Smooth muscle cell (in vitro differentiated cells): ENCODE measurements around the gene DCTD. TPM values are rescaled to one million over a fixed set of nuclear protein-coding genes. Genes with fewer than 3 reads are reported as not detected.
A peak's percentile ranks its signal among the peaks of the same experiment; 100 is the strongest.

ENCODE experiments used
- DNase-seq: peaks from one replicate; lab custom pipeline; 2025; ENCODE audit not compliant: unreplicated experiment; lab: John Stamatoyannopoulos, UW
- H2AFZ ChIP-seq: fragments of 200-600 bp; sonication (generic); 2 replicates; pipeline ENCODE4 v1.6.0; 2016; ENCODE audit warnings: antibody characterized with exemption, low read depth, mild to moderate bottlenecking
- H3F3A ChIP-seq: fragments of 200-600 bp; sonication (generic); 2 replicates; pipeline ENCODE4 v1.6.0; 2017; ENCODE audit warnings: antibody characterized with exemption, low read depth
- H3K27ac ChIP-seq: fragments of 200-600 bp; sonication (generic); 2 replicates; pipeline ENCODE4 v1.5.1; 2016; ENCODE audit warnings: low read depth, mild to moderate bottlenecking
- H3K27me3 ChIP-seq: fragments of 200-600 bp; sonication (generic); 2 replicates; pipeline ENCODE4 v1.6.1; 2016; ENCODE audit warnings: low read depth, mild to moderate bottlenecking
- H3K36me3 ChIP-seq: fragments of 200-600 bp; sonication (generic); 2 replicates; pipeline ENCODE4 v1.5.1; 2016; ENCODE audit warnings: low read depth
- H3K4me1 ChIP-seq: fragments of 200-600 bp; sonication (generic); 2 replicates; pipeline ENCODE4 v1.5.1; 2016; ENCODE audit warnings: low read depth
- H3K4me2 ChIP-seq: fragments of 200-600 bp; sonication (generic); 2 replicates; pipeline ENCODE4 v1.6.0; 2016; ENCODE audit warnings: mild to moderate bottlenecking
- H3K4me3 ChIP-seq: fragments of 200-600 bp; sonication (generic); 2 replicates; pipeline ENCODE4 v1.5.1; 2016; ENCODE audit warnings: mild to moderate bottlenecking
- H3K79me2 ChIP-seq: fragments of 200-600 bp; sonication (generic); 2 replicates; pipeline ENCODE4 v1.6.0; 2016; ENCODE audit warnings: low read depth, mild to moderate bottlenecking
- H3K9ac ChIP-seq: fragments of 200-600 bp; sonication (generic); 2 replicates; pipeline ENCODE4 v1.6.0; 2016; ENCODE audit warnings: low read depth
- H3K9me3 ChIP-seq: fragments of 200-600 bp; sonication (generic); replicated peaks from 2 replicates; pipeline ENCODE4 v1.5.1; 2016; ENCODE audit warnings: low read depth
- H4K20me1 ChIP-seq: fragments of 200-600 bp; sonication (generic); 2 replicates; pipeline ENCODE4 v1.6.0; 2016; ENCODE audit warnings: low read depth
- CTCF ChIP-seq: fragments of 200-600 bp; sonication (generic); IDR thresholded peaks from 2 replicates; pipeline ENCODE4 v1.5.1; 2017; ENCODE audit warnings: borderline replicate concordance, mild to moderate bottlenecking, antibody characterized with exemption; ENCODE audit not compliant: insufficient read depth, poor library complexity, severe bottlenecking
- WGBS: methylation state at CpG from one replicate; pipeline ENCODE4 v1.1.7; 2016; ENCODE audit warnings: low lambda C conversion rate; 5-methylcytosine and 5-hydroxymethylcytosine counted together
- polyA plus RNA-seq: library from polyadenylated mRNA; unstranded; fragments of >200 nt; fragmentation: Nextera tagmentation; extraction: Ambion mirVana; gene quantifications from 2 replicates; pipeline ENCODE4 v1.2.1, GENCODE V29; 2016
- total RNA-seq: library from RNA; depleted of rRNA; stranded (reverse); fragments of >200 nt; gene quantifications from 2 replicates; pipeline ENCODE4 v1.2.3, GENCODE V29; 2014

The DCTD gene
- total and polyA plus RNA-seq, 2 experiments from 2014 or later = 84.4 to 85.3 TPM

GRCh38 chr4:182921608-182922007, 4.4 kb upstream of the DCTD start:
- Histone ChIP-seq H3K9ac (no peak overlapping the region), H4K20me1 (no peaks in the 10 kb centered on the region), H2AFZ (no peak overlapping the region), H3K4me1 (peaks cover 6% of the 10 kb centered on the region), H3K9me3 (no peaks in the 10 kb centered on the region), H3F3A (peaks cover 16% of the 10 kb centered on the region), H3K79me2 (no peaks in the 10 kb centered on the region), H3K27me3 (no peaks in the 10 kb centered on the region), H3K27ac (no peak overlapping the region), H3K36me3 (no peaks in the 10 kb centered on the region), H3K4me2 (no peak overlapping the region), H3K4me3 (no peak overlapping the region)
- WGBS = 98% methylated on average over 4 of the region's 4 CpGs
- DNase-seq = no peak
- no peak for TF ChIP-seq CTCF

GRCh38 chr4:182920676-182921075, 3.5 kb upstream of the DCTD start:
- Histone ChIP-seq H3F3A (peaks cover 20% of the 10 kb centered on the region), H3K79me2 (no peaks in the 10 kb centered on the region), H3K36me3 (no peaks in the 10 kb centered on the region), H3K4me3 (no peak overlapping the region), H3K27me3 (no peaks in the 10 kb centered on the region), H3K4me1 (peaks cover 16% of the 10 kb centered on the region), H3K4me2 (no peak overlapping the region), H4K20me1 (no peaks in the 10 kb centered on the region), H3K9ac (no peak overlapping the region), H3K27ac (no peak overlapping the region), H3K9me3 (no peaks in the 10 kb centered on the region), H2AFZ (no peak overlapping the region)
- no peak for DNase-seq
- WGBS = 74% methylated on average over 4 of the region's 4 CpGs
- TF ChIP-seq CTCF = no peak

- Histone ChIP-seq H3K36me3 (no peaks in the 10 kb centered on the region), H3K9me3 (no peaks in the 10 kb centered on the region), H3K27ac (no peak overlapping the region), H4K20me1 (no peaks in the 10 kb centered on the region), H3K4me2 (no peak overlapping the region), H3F3A (peaks cover 19% of the 10 kb centered on the region), H3K4me1 (peaks cover 16% of the 10 kb centered on the region), H3K27me3 (no peaks in the 10 kb centered on the region), H3K9ac (no peak overlapping the region), H3K4me3 (no peak overlapping the region), H2AFZ (no peak overlapping the region), H3K79me2 (no peaks in the 10 kb centered on the region)
- TF ChIP-seq CTCF = no peak
- 89% methylated on average over 7 of the region's 7 CpGs for WGBS
- no peak for DNase-seq
These were observed 1.7 kb upstream of the DCTD start for GRCh38 chr4:182918791-182919302.

- no peaks in the 10 kb centered on the region for H4K20me1 ChIP-seq
- peak overlapping the region; percentile 93 for H3K27ac ChIP-seq
- H3K9ac ChIP-seq = peak overlapping the region; percentile 88
- DNase-seq = no peak
- H3K79me2 ChIP-seq = no peaks in the 10 kb centered on the region
- no peak for TF ChIP-seq CTCF
- H3K4me3 ChIP-seq = peak overlapping the region; percentile 81
- WGBS = 23% methylated on average over 12 of the region's 12 CpGs
- no peaks in the 10 kb centered on the region for H3K36me3 ChIP-seq
- peaks cover 19% of the 10 kb centered on the region for H3F3A ChIP-seq
- no peaks in the 10 kb centered on the region for H3K27me3 ChIP-seq
- no peaks in the 10 kb centered on the region for H3K9me3 ChIP-seq
- peaks cover 22% of the 10 kb centered on the region for H3K4me1 ChIP-seq
- H2AFZ ChIP-seq = peak overlapping the region; percentile 96
- H3K4me2 ChIP-seq = peak overlapping the region; percentile 95
These were observed 940 bp upstream of the DCTD start for GRCh38 chr4:182918044-182918607.
